Stimulated activated CD8-positive, alpha-beta memory T cell treated with anti-CD3 and anti-CD28 coated beads, Interleukin-2, amount 100 ng/mL, for 1 hour (primary cell): Measurements from ENCODE around the gene TAF4.
"Not testable (repeated sequence)": the region's sequence is repeated elsewhere in the genome, so short reads cannot be mapped to it uniquely, and the experiment has no call there.

Source experiments
- DNase-seq, 2 donors: peaks; one replicate each; pipeline ENCODE4 v3.0.0-alpha.2; 2020; ENCODE audit warnings: low read depth in 2 of 2

The TAF4 gene

GRCh38 chr20:62058941-62059340, 6.7 kb downstream of the TAF4 start:
- no peak for DNase-seq

- no peak for DNase-seq
Measured at GRCh38 chr20:62056975-62057374, 8.7 kb downstream of the TAF4 start.

- DNase-seq: no peak
Measured at GRCh38 chr20:62056377-62056776, 9.3 kb downstream of the TAF4 start.

- not testable (repeated sequence) for DNase-seq
Measured at GRCh38 chr20:62055862-62056115, 9.9 kb downstream of the TAF4 start.

- DNase-seq: no peak
Measured at GRCh38 chr20:62055106-62055861, 10.4 kb downstream of the TAF4 start.

- DNase-seq: no peak
Measured at GRCh38 chr20:62054451-62054953, 11.2 kb downstream of the TAF4 start.

- no peak for DNase-seq
Measured at GRCh38 chr20:62053465-62054196, 12.1 kb downstream of the TAF4 start.

GRCh38 chr20:62052842-62053464, 12.7 kb downstream of the TAF4 start:
- no peak for DNase-seq

GRCh38 chr20:62052336-62052841, 13.3 kb downstream of the TAF4 start:
- DNase-seq: no peak

GRCh38 chr20:62051546-62052255, 14.0 kb downstream of the TAF4 start:
- no peak for DNase-seq

- DNase-seq: no peak
Measured at GRCh38 chr20:62051144-62051543, 14.5 kb downstream of the TAF4 start.

GRCh38 chr20:62050166-62051120, 15.2 kb downstream of the TAF4 start:
- DNase-seq: no peak

GRCh38 chr20:62049342-62050165, 16.1 kb downstream of the TAF4 start:
- no peak for DNase-seq

GRCh38 chr20:62048821-62049291, 16.8 kb downstream of the TAF4 start:
- no peak for DNase-seq

GRCh38 chr20:62048346-62048761, 17.3 kb downstream of the TAF4 start:
- DNase-seq: no peak

GRCh38 chr20:62047666-62048345, 17.9 kb downstream of the TAF4 start:
- no peak for DNase-seq

GRCh38 chr20:62046431-62046830, 19.2 kb downstream of the TAF4 start:
- DNase-seq: no peak

- no peak for DNase-seq
Measured at GRCh38 chr20:62045529-62046285, 20.0 kb downstream of the TAF4 start.
